ENCODE measurements around the gene FLAD1.
"Not testable (repeated sequence)": the region's sequence is repeated elsewhere in the genome, so short reads cannot be mapped to it uniquely, and the experiment has no call there.

FLAD1 gene

GRCh38 chr1:154969860-154970452, 13.2 kb upstream of the FLAD1 start:
- no peak for DNase-seq

DNA sequence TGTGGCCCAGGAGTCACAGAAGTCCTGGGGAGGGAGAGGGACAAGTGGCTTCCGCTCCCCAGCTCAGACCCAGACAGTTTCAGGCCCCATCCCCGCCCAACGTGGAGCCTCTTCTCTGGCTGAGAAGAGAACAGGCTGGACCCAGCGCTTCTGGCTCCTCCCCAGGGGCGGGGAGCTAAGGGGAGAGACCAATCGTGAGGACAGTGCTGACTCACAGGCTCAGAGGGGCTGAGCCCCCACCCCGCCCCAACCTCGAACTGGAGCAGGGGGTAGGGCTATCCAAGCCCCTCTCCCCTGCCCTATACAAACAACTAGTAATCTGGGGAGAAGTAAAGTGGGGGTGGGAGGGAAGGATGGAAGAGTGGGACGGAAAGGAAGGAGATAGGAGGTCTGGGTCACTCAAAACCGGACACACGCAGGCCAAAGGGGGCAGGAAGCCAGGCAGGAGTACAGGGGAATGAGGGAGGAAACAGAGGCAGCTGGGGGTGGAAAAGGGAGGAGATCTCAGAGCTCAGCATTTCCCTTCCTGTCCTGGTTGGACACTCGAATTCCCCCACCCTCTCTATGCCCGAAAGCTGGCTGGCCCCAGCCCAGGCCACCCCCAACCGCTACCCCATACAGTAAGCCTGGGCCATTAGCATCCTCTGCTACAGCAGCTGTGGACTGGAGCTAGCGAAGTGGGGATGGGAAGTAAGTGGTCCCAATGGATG, 12.4 kb upstream of the FLAD1 start, which contains the start of gene SHC1:
SHC1 (minus strand) TSS at position 117 of the 710 bp plus-strand sequence. CDS start 221 bp downstream, outside the sequence.
- no peak for DNase-seq

DNA sequence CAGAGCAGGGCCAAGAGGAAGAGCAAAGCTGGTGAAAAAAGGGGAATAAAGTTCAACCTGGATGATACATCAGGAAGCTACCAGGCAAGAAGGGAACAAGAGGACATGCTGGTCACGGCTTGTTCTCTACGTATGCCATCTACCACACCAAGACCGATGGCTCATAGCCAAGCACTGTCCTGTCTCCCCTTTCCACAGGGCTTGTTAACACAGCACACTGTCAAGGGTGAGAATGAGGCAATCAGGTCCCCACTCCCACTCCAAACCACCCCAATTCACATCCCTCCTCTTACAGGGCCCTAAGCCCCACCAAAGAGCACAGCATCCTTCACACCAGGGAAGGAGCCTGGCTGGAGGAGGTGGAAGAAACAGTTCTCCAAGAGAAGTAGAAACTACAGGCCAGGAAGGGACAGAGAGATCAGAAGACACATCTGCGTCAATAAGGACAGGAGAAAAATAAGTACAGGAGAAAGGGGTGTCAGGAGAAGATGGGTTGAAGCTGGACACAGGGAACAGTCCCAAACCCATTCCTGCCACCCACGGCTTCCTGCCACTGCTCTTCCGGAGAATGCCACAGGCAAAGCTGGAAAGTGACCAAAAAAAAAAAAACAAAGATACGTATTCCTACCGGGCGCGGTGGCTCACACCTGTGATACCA, 11.7 kb upstream of the FLAD1 start:
- no peak for DNase-seq

DNA sequence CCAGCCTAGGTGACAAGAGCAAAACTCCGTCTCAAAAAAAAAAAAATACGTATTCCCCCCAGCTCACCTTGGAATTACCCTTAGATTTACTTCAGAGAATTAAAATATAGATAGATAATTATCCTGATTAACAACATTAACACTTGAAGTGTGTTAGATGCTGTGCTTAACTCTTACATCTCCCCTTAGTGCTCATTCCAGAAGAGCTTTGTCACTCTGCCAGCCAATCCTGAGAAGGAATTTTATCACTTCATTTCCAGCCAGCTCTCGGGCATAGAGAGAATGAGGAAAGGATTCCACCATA, 11.0 kb upstream of the FLAD1 start:
- no peak for DNase-seq

- DNase-seq: no peak
Observed at GRCh38 chr1:154972517-154973343, 10.4 kb upstream of the FLAD1 start.

DNA sequence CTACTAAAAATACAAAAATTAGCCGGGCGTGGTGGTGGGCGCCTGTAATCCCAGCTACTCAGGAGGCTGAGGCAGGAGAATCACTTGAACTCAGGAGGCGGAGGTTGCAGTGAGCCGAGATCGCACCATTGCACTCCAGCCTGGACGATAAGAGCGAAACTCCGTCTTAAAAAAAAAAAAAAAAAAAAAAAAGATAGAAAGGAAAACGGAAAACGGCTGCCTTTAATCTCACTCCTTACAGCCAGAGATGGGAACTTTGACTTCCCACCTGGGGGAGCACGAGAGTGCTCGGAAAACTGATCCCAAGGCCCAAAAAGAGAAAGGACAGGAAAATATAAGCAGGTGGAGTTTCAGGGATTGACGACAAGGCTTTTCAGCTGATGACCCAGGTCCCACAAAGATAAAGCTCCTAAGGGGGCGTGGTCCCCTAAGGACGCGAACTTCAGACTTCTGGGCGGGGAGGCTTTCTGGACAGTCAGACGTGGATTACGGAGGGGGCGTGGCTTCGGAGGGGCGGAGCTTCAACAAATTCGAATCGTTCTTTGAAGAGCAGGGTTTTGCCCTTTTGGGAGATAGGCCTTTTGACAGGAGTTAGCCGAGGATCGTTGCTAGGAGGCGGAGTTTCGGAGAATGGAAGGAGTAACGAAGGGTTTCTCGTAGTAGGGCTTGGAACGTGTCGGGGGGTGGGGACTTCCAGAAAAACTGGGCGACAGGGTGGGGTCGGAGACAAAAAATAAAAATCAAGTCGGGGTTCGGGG, 9.6 kb upstream of the FLAD1 start:
- peak; percentile 80 for DNase-seq

DNA sequence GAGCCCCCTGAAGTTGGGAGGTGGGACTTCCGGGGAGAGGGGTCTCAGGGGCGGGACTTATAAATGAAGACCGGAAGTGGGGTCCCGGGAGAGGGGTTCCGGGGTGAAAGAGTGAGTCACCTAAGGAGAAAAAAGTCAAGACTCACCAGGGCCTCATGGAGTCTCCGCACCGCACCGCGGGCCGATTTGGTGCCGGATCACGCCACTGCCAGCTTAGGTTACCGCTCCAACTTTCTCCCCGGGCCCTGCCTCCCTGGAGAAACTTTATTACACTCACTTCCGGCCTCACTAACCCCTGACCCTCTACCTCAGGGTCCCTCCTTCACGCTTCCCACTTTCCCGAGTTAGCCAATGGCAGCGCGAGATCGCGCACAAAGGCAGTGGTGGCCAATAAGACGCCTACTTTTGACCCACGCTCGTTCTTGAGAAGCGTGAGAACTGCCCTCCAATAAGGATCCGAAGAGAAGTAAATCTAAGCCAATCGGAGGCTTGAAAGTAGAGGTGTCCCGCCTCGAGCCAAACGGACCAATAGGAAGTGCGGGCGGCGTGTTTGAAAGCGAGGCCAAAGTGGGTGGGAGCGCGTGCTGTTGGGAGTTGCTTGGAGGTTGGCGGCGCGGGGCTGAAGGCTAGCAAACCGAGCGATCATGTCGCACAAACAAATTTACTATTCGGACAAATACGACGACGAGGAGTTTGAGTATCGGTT, 8.9 kb upstream of the FLAD1 start, which contains the start of gene CKS1B:
CKS1B (plus strand) TSS at position 580 of the 706 bp plus-strand sequence; CDS start at position 645, 65 bp downstream.
- DNase-seq: peak; percentile 99

DNA sequence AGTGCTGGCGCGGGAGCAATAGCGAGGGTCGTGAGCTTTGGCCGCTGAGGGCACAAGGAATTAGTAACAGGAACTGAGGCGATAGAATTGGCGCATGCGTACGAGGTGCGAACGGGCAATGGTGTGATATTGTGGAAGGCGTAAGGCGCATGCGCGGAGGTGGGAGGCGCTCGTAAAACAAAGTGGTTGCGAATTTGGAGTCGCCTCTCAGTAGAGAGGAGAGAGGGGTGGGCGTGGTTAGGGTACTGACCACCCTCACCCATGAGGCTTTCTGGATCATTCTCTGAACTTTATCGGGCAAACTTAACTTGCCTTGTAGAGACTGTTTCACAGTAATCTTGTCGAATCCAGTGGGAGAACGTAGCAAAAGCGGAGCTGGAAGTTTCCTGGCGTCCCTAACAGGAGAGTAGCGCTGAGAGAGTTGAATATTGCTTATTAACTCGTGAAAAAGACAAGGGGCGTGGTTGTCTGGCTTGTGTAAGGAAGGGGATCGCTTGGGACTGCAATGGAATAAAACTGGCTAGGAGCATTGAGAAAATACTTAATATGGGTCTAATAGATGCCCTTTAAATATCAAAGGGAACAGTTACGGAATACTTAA, 8.2 kb upstream of the FLAD1 start:
- peak; percentile 96 for DNase-seq

- DNase-seq: no peak
Observed at GRCh38 chr1:154975409-154976059, 7.6 kb upstream of the FLAD1 start.

DNA sequence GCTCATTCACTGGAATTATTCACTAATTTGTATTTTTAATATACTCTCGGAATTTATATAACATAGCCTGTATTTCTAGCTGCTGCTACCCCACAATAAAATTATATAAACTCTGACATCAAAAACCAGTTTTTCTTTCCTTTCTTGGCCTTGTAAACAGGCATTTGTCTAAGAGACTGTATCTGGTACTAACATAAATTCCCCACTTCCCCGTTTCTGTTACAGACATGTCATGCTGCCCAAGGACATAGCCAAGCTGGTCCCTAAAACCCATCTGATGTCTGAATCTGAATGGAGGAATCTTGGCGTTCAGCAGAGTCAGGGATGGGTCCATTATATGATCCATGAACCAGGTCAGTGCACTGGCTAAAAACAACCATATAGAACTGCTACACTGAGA, 5.4 kb upstream of the FLAD1 start:
- not testable (repeated sequence) for DNase-seq

GRCh38 chr1:154978360-154978759, 4.8 kb upstream of the FLAD1 start:
- DNase-seq: no peak

DNA sequence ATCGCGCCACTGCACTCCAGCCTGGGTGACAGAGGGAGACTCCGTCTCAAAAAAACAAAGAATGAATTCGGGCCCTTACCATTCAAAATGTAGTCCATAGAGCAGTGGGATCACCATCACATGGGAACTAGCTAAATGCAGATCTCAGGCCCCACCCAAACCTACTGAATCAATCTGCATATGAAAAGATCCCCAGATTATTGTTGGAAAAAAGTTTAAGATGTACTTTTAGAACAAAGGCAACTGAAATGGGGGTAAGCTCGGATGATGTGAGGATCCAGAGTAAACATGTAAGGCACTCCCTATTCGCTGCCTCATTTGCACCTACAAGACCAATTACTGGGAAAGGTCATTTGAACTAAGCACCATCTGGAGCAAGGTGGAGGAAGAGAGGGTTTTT, 803 bp upstream of the FLAD1 start:
- no peak for DNase-seq

GRCh38 chr1:154983776-154984466, 777 bp downstream of the FLAD1 start:
- DNase-seq: no peak

- DNase-seq: not testable (repeated sequence)
Observed at GRCh38 chr1:154986736-154987135, 3.6 kb downstream of the FLAD1 start.

- DNase-seq: no peak
Observed at GRCh38 chr1:154987326-154987725, 4.2 kb downstream of the FLAD1 start.

GRCh38 chr1:154988058-154988954, 5.2 kb downstream of the FLAD1 start:
- DNase-seq: no peak

GRCh38 chr1:154989195-154989860, 6.2 kb downstream of the FLAD1 start:
- no peak for DNase-seq

DNA sequence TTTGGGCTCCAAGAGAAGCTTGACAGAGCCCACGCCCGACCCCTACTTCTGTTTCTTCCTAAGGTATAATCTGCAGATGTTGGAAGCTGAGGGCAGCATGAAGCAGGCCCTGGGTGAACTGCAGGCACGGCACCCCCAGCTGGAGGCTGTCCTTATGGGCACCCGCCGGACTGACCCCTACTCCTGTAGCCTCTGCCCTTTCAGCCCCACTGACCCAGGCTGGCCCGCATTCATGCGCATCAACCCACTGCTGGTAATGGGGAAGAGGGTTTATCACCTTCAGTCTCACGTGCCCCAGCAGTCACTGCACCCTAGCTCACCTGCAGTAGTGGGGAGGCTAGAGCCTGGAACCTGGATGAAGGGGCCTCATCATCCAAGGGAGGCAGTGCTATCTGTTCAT, 7.1 kb downstream of the FLAD1 start:
- no peak for DNase-seq

All from NCI-H2107 (cell line).